HuH-7.5 (cell line): Measurements from ENCODE around the gene GABRR3.

Experiments used
- DNase-seq: peaks from one replicate; pipeline ENCODE4 v3.0.0; 2011; ENCODE audit warnings: low spot score

GABRR3 gene

GRCh38 chr3:98035208-98035607 lies at the start of gene GABRR3:
TSS of gene GABRR3 (minus strand) at chr3:98035315. CDS start at chr3:98034987, 328 bp downstream.
- no peak for DNase-seq

GRCh38 chr3:98073486-98073885 lies 38.4 kb upstream of the GABRR3 start:
- DNase-seq, result no peak

GRCh38 chr3:98070840-98071239 lies 35.7 kb upstream of the GABRR3 start:
- no peak for DNase-seq

GRCh38 chr3:98068824-98069223 lies 33.7 kb upstream of the GABRR3 start:
- no peak for DNase-seq

GRCh38 chr3:98058244-98058960 lies 23.3 kb upstream of the GABRR3 start:
- no peak for DNase-seq

- DNase-seq, result no peak
Observed at GRCh38 chr3:98057631-98058030, 22.5 kb upstream of the GABRR3 start.

- DNase-seq, result no peak
Observed at GRCh38 chr3:98056035-98056434, 20.9 kb upstream of the GABRR3 start.

GRCh38 chr3:98049271-98049670 lies 14.2 kb upstream of the GABRR3 start:
- no peak for DNase-seq

- no peak for DNase-seq
Observed at GRCh38 chr3:98048586-98048985, 13.5 kb upstream of the GABRR3 start.

GRCh38 chr3:98041350-98041749 lies 6.2 kb upstream of the GABRR3 start:
- DNase-seq, result no peak

GRCh38 chr3:98039322-98040024 lies 4.4 kb upstream of the GABRR3 start:
- peak; percentile 16 for DNase-seq

GRCh38 chr3:98038876-98039275 lies 3.8 kb upstream of the GABRR3 start:
- DNase-seq, result no peak

GRCh38 chr3:98038286-98038685 lies 3.2 kb upstream of the GABRR3 start:
- no peak for DNase-seq

- DNase-seq, result no peak
Observed at GRCh38 chr3:98034486-98034885, 629 bp downstream of the GABRR3 start.

- no peak for DNase-seq
Observed at GRCh38 chr3:98034036-98034435, 1.1 kb downstream of the GABRR3 start.

GRCh38 chr3:98032904-98033303 lies 2.2 kb downstream of the GABRR3 start:
- no peak for DNase-seq

- no peak for DNase-seq
Observed at GRCh38 chr3:98032265-98032664, 2.9 kb downstream of the GABRR3 start.

GRCh38 chr3:98029083-98029482 lies 6.0 kb downstream of the GABRR3 start:
- no peak for DNase-seq

- no peak for DNase-seq
Observed at GRCh38 chr3:98027085-98027446, 8.0 kb downstream of the GABRR3 start.

GRCh38 chr3:98026425-98027084 lies 8.6 kb downstream of the GABRR3 start:
- no peak for DNase-seq

- no peak for DNase-seq
Observed at GRCh38 chr3:98025392-98025945, 9.6 kb downstream of the GABRR3 start.

GRCh38 chr3:98022978-98023820 lies 11.9 kb downstream of the GABRR3 start:
- peak; percentile 6 for DNase-seq
